Measurements from ENCODE around the gene FRMD4B. TPM values are rescaled to one million over a fixed set of nuclear protein-coding genes. Genes with fewer than 3 reads are reported as not detected.

FRMD4B gene
- total RNA-seq, 4 donors from 2014 or later = 37.5 to 66.2 (median 62.5) TPM

DNA sequence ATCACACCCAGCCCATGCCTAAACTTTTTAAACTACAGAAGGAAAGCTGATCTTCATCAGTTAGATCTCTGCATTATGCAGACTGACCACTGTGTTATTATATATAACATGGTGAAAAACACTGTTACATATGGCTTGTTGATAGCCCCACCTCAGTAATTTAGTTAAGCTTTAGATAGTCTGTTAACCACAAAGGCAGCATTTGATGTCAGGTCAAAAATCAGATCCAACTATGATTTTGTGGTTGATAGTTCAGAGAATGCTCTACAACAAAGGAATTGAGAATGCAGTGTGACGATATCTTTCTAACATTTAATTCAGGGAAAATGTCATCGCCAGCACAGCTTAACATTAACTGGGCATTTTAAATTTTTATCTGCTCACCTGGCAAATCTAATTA is 225.8 kb downstream of the FRMD4B start:
- no peak overlapping the region for H3K4me3 ChIP-seq
- no peak overlapping the region for H3K27ac ChIP-seq
- intact Hi-C loops (cut with DNase I) = loop anchor here (5.0 to 10.0 kb wide), 2 partner anchors 147 to 505 kb away; no protein-coding TSS in a partner anchor
- no peaks in the 10 kb centered on the region for H3K27me3 ChIP-seq
- DNase-seq = no peak
- no peaks in the 10 kb centered on the region for H3K36me3 ChIP-seq
- 69 to 85% methylated on average over 2 of the region's 2 CpGs for WGBS, 2 donors
- H3K4me1 ChIP-seq = no peaks in the 10 kb centered on the region
- TF ChIP-seq CTCF (IDR thresholded peaks at IDR 0.05) (no peak), POLR2A (IDR thresholded peaks at IDR 0.05) (no peak)
- H3K9me3 ChIP-seq = no peaks in the 10 kb centered on the region

DNA sequence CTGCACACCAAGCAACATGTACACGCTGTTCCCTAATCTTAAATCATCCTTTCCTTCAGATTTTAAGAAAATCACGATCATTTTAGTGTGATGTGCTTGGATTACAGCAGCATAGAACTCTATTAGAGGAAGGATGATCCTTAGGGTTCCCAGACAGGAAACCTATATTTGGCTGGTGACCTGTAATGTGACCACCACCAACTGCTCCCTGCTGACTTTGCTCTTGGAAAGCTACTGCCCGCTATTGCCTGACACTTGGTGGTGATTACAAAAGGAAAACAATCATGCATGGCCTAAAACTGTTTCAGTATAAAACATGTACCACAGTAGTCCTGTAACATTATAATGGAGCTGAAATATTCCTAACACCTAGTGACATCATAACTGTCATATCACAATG is 236.3 kb downstream of the FRMD4B start:
- H3K4me1 ChIP-seq = no peaks in the 10 kb centered on the region
- no peak for DNase-seq
- 89 to 98% methylated on average over 3 of the region's 3 CpGs for WGBS, 2 donors
- H3K36me3 ChIP-seq = no peaks in the 10 kb centered on the region
- no peaks in the 10 kb centered on the region for H3K9me3 ChIP-seq
- H3K27me3 ChIP-seq = no peaks in the 10 kb centered on the region
- TF ChIP-seq POLR2A (IDR thresholded peaks at IDR 0.05) (no peak), CTCF (IDR thresholded peaks at IDR 0.05) (no peak)
- H3K4me3 ChIP-seq = no peak overlapping the region
- intact Hi-C loops (cut with DNase I) = no loop called here
- H3K27ac ChIP-seq = no peak overlapping the region

- intact Hi-C loops (cut with DNase I) = no loop called here
- TF ChIP-seq CTCF (IDR thresholded peaks at IDR 0.05) (no peak), POLR2A (IDR thresholded peaks at IDR 0.05) (no peak)
Measured at GRCh38 chr3:69145688-69146087, 240.2 kb downstream of the FRMD4B start.

GRCh38 chr3:69144631-69145245 is 241.2 kb downstream of the FRMD4B start:
- Histone ChIP-seq H3K36me3 (no peaks in the 10 kb centered on the region), H3K27me3 (no peaks in the 10 kb centered on the region), H3K9me3 (no peaks in the 10 kb centered on the region), H3K4me1 (no peaks in the 10 kb centered on the region), H3K4me3 (no peak overlapping the region), H3K27ac (no peak overlapping the region)
- intact Hi-C loops (cut with DNase I) = no loop called here
- TF ChIP-seq POLR2A (IDR thresholded peaks at IDR 0.05) (no peak), CTCF (IDR thresholded peaks at IDR 0.05) (no peak)
- 78 to 86% methylated on average over 2 to 3 of the region's 3 CpGs for WGBS, 2 donors
- DNase-seq = no peak

More at GRCh38 chr3:69145688-69146087, 240.2 kb downstream of the FRMD4B start:
- Histone ChIP-seq H3K27me3 (no peaks in the 10 kb centered on the region), H3K4me3 (no peak overlapping the region), H3K9me3 (no peaks in the 10 kb centered on the region), H3K4me1 (no peaks in the 10 kb centered on the region), H3K36me3 (no peaks in the 10 kb centered on the region), H3K27ac (no peak overlapping the region)
- no peak for DNase-seq

DNA sequence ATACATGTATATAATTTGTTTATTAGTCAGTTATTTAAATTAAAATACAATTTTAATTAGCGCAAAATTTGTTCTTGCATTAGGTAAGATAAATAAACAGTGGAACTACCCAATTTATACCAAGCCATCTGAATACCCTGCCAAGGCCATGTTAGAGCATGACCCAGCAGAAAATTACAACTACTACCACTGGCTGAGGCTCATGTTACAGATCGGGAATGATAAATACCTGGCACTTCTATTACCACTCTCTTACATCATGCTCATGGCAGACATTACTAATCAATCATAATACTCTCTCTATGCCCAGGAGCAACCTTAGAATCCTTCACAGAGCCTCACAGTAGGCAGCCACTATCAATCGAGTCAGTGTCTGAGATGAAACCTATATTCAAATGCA is 242.3 kb downstream of the FRMD4B start:
- TF ChIP-seq POLR2A (IDR thresholded peaks at IDR 0.05) (no peak), CTCF (IDR thresholded peaks at IDR 0.05) (no peak)
- H3K36me3 ChIP-seq = no peaks in the 10 kb centered on the region
- no peaks in the 10 kb centered on the region for H3K4me1 ChIP-seq
- no peak overlapping the region for H3K4me3 ChIP-seq
- H3K27me3 ChIP-seq = no peaks in the 10 kb centered on the region
- DNase-seq = no peak
- 69 to 70% methylated on average over 3 of the region's 3 CpGs for WGBS, 2 donors
- no peak overlapping the region for H3K27ac ChIP-seq
- intact Hi-C loops (cut with DNase I) = no loop called here
- no peaks in the 10 kb centered on the region for H3K9me3 ChIP-seq
